ENCODE results near the gene BTBD7.

The BTBD7 gene

DNA sequence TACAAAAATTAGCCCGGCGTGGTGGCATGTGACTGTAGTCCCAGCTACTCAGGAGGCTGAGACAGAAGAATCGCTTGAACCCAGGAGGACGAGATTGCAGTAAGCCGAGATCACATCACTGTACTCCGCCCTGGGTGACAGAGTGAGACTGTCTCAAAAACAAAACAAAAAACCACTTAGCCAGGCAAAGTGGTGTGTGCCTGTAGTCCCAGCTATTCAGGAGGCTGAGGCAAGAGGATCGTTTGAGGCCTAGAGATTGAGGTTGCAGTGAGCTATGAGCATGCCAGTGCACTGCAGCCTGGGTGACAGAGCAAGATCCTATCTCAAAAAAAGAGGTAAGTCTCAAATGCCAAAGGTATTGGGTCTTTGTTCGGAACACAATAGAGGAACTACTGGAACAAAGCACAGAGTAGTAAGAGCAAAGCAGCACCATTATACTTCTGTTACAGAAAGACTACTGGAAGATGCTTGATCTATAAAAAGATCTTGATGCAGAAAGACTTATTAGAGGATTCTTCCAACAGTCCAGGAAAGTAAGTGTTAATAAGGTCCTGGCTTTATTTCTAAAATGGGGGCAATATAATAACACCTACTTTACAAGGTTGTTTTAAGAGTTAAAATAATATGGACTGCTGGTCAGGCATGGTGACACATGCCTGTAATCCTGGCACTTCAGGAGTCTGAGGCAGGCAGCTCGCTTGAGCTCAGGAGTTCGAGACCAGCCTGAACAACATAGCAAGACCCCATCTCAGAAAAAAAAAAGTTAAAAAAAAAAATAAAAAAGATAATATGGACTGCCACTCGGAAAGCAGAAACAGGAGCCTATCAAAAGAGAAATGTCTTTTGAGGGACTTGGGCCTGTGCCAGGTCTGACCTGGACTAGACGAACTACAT, 29.9 kb downstream of the BTBD7 start:
- no peak for DNase-seq

DNA sequence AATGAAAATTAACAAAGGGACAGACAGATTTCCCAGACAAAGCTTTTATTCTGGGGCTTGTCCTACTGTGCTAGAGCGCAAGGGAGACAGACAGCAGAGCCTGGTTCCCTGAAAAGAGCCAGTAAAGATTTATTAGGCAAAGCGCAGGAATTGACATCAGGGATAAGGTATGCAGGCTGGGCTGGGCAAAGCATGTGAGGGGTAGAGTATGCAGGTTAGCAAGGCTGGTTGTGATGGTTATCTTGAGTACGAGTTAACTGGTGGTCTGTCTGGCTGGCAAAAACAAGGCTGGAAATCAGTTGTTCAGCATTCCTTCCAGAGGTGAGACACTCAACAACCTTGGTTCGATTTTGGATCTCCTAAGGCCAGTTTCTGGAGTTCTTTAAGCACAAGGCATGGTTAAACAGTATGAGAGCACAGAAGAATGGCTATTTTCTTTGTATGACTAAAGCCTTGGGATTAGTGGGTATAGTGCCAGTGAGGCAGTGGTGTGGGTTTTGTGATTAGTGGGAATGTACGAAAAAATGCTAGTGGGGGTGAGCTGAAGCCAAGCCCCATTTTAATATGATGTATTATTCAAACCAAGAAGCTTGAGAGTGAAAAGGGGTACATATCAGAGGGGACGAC, 30.9 kb downstream of the BTBD7 start:
- DNase-seq = no peak

DNA sequence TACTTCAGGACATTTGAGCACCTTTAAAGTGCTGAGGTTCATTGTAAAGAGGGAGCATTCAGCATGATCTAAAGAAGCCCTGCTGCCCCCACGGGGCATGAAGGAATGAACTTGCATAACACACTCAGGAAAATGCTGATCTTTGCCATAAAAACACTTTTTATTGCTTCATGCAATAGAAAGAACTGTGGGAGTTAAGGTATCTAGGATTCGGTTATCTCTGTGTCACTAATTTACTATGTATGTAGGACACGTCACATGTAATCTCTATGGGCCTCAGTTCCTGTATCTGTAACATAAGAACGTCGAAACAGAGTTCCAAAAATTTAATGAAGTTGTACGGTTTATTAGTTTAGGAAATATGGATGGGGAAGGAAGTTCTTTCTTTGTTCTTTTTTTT, 33.0 kb downstream of the BTBD7 start:
- DNase-seq = no peak

DNA sequence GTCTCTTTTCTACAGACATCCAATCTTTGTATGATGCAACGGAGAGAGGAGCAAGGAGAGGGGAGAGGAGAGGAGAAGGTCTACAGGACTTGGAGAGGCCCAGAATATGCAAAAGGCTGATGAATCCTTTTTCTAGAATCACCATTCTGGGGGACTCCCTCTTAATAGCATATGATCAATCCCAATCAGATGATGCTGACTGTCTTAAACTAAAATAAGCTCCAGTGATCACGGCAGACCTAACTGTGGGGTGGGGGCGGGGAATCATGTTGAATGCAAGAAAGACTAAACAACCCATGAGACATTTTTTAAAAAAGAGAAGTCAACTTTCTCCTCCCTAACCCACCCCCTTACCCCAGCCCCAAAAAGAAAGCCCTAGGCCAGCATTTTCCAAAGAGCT, 33.4 kb downstream of the BTBD7 start:
- no peak for DNase-seq

DNA sequence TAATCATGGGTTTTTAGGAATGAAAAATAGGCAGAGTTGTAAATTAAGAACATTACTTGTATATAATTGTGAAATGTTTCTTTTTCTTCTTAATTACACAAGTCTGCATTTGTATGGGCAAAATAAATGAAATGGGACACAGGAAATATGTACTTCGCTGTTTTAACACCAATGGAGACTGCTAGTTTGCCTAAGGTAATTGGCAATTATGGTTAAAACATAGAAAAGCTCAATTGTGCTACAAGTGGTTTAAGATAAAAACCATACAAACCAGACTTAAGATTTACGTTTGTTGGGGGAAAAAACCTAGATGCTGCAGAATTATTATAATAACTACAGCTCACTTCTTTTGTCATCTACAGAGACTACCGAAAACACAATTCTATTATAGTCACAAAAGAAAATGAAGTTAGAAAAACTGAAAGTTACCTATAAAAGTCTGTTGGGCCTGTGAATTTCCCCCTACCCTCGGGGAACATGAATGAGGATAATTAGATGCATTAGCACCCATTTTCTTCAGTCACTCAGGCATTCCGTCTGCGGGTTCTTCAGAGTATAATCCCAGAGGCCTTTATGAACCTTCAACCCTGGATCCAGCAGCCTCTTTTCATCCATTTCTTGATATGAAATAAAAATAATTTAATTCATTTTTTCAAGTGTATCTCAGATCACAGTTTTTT, 37.2 kb downstream of the BTBD7 start:
- no peak for DNase-seq

DNA sequence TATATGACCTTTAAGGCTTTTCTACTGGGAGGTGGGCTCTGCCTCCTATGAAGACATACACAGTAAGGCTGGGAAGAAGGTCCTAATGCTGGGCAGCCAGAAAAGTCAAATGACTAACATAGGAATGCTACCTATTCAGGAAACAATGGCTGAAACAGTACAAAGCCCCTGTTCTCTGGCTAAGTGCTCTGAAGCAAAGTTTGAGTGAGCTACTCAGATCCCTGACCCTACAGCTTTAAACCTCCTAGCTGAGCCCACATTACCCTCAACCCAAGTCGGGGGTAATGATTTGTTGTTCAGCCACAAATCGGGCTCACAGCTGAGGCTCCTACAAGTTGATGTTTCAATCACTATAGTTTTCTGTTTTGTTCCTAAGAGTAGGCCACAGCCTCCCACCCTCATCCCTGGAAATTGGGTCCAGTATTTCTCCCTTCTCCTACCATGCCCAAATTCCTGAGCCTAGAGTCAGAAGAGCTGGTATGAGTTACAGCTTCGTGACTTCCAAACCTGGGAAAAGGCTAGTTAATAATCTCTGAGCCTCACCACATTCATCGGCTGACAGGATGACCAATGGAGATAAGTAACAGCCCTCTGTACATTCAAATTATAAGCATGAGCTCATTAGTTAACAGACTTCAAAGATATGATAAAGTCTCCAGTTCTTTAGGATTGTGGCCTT, 46.5 kb downstream of the BTBD7 start:
- DNase-seq = no peak

DNA sequence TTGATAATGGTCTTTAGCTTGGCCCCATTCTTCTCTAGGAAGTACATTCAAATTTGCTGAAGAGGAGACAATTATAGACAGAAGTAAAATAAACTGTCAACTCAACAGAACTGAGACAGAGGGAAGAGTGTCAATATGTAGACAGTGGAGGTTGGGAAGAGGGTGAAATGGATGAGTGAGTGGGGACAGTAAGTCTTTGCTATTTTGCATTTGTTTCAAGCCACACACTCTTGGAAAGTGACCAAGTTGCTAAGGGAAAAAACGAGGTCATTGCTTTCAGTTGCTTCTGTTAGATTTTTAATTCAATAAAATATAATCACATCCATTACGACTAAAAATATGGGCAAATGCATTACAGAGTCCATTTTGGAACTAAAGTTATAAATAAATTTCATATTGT, 47.8 kb downstream of the BTBD7 start:
- no peak for DNase-seq

DNA sequence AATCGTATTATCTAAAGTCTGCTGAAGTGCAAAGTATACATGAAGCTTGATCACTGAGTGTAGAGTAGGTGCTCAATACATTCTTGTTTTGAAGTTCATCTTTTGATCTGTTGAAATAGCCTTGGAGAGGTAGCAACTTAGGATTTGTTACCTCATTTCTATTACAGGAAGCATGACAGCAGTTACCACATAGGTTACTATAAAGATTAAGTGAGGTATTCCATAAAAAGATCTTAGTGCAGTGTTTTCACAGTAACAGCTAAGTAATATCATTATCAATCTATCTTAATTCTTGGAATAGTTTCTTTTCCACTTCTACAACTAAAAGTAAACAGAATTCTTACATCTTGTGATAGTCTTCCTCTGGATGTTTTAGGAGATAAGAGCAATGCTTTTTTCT, 50.9 kb downstream of the BTBD7 start:
- DNase-seq = no peak

DNA sequence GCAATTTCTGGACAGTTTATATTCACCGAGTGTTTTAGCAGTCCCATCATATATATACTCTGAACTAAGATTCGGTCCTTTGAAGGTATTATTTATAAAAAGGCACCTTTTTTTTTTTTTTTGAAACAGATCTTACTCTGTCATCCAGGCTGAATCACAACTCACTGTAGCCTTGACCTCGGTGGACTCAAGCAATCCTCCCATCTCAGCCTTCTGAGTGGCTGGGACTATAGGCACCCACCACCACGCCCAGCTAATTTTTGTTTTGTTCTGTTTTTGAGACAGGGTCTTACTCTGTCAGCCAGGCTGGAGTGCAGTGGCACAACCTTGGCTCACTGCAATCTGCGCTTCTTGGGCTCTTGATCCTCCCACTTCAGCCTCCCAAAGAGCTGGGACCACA, 52.1 kb downstream of the BTBD7 start:
- DNase-seq = no peak

DNA sequence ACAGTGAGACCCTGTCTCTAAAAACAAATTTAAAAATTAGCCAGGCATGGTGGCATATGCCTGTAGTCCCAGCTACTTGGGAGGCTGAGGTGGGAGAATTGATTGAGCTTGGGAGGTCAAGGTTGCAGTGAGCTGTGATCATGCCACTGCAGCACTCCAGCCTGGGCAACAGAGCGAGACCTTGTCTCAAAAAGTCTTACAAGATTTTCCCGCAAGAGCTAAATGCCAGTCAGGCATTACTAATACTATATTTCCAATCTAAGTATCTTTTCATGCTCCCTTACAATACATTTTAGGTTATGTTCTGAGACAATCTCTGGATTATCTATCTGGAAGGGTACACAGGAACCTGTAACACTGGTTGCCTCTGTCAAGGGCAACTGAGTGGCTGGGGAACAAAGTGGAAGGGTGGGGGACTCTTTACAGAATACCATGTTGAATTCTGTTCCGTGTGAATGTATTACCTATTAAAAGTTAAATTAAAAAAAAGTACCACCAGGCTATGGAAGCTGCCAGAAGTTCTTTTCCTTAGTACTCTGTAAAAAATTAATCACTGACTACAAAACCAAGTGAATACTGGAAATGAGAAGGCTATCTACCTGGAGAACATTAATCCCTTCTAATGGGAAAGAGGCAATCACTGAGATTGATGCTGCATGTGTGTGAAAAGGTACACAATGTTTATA, 56.7 kb downstream of the BTBD7 start:
- no peak for DNase-seq

DNA sequence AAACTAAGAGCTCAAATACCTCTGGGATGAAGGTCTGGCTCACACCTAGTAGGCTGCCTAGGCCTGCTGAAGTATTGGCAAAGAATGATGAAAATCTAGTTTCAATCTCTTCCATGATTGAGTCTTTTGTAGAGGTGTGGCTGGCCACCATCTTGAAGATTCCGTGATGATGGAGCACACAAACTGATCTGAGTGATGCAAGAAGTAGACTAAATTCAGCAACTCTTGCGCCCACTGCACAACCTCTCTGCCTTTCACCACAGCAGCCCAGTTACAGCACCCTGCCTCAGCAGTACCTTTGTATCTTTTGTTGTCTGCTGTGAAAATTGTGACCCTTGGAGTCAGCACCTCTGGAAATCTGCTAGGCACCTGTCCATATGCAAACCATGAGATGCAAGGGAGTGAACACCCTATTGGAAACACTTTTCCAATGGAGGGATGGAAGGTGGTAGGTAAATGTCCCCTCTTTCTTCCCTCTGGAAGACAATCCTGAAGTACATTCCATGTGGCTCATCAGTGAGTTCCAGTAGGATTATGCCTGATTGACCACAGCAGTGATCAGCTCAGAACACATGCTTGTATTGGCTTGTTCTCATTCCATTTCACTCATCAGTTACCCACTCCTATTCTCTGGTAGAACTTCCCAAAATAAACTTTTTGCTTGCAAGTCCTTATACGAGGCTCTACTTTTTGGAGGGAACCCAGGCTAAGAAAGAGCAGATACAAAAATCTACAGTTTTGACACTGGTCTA, 58.6 kb downstream of the BTBD7 start:
- DNase-seq = no peak

DNA sequence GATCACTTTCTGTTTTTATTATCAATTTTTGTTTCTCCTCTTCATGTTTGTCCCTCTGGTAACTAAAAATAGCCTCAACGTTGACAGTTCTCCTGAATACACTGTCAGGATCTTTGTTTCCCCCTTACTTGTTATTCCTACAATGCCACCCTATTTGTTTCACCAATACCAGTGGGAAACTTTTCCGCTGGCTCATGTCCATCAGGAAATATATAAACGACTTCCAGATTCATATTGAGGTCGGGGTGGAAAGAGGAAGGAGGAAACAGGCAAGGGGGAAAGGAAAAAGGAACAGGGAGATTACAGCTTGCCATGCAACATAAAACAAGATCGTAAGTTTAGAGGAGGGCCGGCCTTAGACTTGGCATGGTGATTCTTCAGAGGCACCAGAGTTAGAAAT, 61.7 kb downstream of the BTBD7 start:
- no peak for DNase-seq

DNA sequence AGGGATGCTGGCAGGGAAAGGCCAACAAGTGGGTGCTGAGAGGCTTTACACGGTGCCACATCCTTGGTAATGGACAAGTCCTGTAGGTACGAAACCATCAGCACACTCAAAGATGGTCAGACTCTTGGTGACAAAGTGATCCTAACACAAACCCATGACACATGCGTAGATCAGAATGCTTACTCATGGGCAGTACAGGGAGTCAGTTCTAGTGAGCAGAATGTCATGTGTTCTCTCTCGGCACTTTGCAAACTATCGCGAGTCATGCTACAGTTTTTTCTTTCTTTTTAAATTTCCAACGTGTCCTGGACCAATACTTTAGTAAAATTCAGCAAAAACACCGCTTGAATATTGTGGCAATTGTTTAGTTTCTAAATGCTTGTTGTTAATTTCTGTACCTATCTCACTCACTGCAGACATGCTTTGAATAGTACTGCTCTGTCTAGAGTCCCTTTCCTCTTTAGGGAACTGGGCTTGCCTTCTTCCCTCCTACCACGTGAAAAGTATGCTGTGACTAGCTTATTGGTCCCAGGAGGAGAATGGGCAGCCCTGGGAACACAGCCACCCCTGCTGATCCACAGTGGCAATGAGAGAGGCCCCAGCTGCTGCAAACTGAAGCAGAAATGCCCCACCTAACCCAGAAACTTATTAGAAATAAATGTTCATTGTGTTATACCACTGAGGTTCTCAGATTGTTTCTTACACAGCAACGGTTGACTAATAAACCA, 63.3 kb downstream of the BTBD7 start:
- no peak for DNase-seq

DNA sequence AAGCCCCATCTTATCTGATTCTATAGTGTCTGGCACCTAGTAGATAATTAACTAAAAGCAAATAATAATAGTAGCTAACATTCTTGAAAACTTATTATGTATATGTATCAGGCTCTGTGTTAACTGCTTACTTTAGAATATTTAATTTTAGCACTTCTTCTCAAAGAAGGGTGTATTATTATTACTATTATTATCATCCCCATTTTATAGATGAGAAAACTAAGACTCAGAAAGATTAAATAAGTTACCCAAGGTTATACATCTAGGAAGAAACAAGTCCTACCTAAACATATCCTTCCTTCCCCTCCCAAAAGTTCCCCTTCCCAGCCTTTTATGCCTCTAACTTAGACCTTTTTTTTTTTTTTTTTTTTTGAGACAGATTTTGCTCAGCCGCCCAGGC, 64.4 kb downstream of the BTBD7 start:
- no peak for DNase-seq

DNA sequence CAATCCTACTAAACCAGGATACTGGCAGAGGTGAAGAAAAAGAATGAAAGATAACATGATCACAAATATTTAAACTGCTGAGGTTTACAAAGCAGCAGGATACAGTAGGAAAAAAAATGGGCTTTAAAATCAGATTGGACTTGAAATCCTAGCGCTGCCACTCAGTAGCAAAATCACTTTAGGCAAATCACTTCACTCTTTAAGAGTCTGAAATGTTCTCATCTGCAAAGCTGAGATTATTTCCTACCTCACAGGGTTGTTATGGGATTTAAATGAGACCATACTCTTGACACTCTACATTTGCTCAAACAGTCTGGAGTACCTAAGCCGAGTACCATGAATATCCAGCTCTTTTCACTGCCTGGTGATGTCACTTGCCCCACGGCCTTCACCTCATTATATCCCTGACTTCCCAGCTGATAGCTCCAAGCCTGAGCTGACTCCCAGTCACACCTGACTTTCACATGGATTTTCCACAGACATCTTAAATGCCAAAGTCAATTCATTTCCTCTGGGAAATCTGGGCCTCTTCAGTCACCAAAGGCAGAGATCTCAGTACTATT, 65.6 kb downstream of the BTBD7 start:
- no peak for DNase-seq

DNA sequence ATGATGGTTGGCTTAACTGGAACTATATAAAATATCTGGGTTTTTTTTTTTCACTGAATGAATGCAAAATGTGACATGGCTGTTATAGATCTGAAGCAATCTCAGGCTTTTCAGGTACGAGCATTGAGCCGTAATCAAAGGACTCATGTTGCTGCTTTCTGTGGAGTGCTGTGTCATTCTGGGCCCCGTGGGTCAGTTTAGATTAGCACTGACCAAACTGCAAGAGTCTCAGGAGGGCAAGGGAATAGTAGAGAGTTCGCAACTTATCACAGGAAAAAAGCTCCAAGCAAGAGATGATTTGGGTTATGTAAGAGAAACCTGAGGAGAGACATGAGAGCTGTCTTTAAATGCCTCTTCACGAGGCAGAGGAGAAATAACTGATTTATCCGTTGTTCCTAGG, 66.7 kb downstream of the BTBD7 start:
- DNase-seq = no peak

DNA sequence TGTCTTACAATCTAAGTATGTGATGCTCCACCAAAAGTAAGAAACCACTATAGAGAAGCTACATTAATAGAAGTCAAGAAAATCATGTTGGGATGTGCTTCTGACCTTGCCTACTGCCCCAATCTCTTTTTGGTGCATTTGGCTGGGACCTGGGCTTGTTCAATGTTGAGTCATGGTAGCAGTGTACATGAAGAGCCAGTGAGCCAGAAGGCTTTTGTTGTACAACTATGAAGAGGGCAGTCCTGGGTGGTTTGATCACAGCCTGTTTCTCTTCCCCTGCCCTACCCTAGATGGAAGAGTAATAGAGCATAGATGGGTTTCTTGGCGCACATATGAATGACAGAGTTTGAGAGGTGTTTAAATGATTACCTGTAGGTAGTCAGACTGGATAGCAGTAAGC, 69.4 kb downstream of the BTBD7 start:
- no peak for DNase-seq

DNA sequence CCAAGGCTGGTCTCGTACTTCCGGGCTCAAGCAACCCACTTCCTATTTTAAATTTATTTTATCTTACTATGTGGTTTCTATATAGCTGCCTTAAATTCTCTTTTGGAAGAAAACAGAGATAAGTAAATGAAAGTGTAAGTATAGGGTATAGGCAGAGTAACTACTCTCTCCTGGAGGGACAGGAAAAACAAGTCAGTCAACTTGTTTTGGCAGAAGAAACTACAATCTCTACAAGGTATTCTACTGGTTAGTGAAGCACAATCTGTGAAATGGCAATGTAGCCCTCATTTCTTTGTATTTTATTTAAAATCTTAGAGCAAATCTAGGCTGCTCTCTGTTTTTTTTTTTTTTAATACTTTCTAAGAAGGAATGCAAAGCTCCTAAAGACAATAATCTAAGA, 70.4 kb downstream of the BTBD7 start:
- no peak for DNase-seq

DNA sequence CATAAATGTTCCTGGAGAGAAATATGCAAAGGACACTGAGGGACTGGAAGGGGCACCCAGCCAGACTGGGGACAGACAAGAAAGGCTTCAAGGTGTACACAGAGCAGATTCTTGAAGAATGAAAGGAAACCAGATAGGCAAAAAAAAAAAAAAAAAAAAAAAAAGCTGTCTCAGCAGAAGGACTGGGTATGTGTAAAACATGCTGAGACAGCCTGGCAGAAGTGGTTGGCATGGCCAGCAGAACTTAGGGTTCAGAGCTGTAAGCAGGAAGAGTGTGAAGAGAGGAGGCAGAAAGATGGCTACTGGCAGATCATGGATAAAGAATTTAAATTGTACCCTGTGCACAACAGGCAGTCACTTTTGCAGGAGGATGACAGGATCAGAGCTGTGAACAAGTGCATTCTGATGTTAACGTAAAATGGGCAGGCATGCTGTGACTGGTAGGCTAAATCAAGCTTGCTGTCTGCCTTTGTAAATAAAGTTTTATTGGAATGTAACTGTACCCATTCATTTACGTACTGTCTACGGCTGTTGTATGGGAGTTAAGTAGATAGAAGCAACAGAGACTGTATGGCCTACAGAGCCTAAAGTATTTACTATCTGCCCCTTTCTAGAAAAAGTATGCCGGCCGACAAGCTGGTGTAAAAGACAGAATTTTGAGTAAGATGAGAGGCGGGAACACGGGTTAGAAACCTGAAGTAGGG, 83.6 kb downstream of the BTBD7 start:
- DNase-seq = no peak

DNA sequence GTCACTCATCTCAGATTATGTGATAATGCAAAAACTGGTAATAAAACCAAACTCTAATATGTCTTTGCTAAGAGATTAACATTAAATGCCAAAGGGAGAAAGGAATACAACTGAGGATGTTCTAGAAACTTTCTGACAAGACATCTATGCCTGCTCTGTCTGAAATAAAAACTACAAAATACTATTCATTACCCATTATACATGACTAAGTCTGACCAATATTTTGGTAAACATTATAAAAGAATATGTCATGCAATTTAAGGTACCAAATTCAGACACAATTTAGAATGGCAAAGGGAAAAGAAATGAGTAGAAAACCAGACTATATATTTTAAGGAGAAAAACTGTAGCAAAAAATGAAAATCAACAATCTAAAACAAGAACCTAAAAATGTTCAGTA, 86.3 kb downstream of the BTBD7 start:
- DNase-seq = no peak
